ENCODE measurements around the gene PALM3.

The PALM3 gene

DNA sequence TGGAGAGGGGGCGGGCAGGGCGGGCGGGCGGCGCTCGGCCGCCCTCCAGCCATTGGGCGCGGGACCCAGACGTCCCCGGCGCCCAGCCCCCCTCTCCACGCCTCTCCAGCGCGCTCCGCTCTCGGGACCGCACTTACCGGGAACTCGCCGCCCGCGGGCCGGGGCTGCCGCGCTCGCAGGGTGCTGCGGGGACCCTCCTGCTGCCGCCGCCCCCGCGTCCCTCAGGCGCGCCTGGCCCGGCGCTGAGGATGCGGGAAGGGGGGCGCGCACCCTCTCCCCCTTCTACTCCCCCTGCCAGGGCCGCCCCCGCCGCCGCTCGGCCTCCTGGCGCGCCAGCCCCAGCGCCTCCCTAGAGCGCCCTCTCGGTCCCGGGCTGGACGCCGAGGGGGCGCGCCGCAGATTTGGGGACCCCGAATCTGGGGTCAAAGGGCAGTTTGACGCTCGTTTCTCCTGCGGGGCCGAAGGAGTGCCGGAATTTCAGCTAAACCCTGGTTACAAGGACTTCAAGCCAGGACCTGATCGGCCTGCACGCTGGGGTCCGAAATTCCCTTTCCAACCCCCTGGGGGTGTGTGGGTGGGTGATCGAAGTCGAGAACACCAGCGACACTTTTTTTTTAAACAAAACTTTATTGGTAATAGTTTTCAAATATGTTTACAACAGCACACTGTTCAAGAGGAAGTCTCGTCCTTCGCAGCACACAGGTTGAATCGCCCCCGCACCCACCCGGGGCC lies 29.4 kb upstream of the PALM3 start:
- Histone ChIP-seq H2AFZ (ENCODE audit: low read length) (no peak overlapping the region), H3K9ac (ENCODE audit: low read length) (peak overlapping the region; percentile 99), H3K79me2 (ENCODE audit: insufficient read depth, low read length) (no peaks in the 10 kb centered on the region), H3K9me3 (ENCODE audit: low read length) (peaks cover 7% of the 10 kb centered on the region), H3K36me3 (ENCODE audit: insufficient read depth, low read length) (peaks cover 26% of the 10 kb centered on the region), H3K4me3 (ENCODE audit: low read depth, low read length, poor library complexity, severe bottlenecking) (peak overlapping the region; percentile 95), H3K27me3 (ENCODE audit: insufficient read depth, low read length) (no peaks in the 10 kb centered on the region), H3K4me2 (ENCODE audit: low read length) (peak overlapping the region; percentile 99), H3K27ac (ENCODE audit: low read depth, low read length, poor library complexity, severe bottlenecking) (peak overlapping the region; percentile 89), H3F3A (ENCODE audit: insufficient read depth, low read length) (no peaks in the 10 kb centered on the region), H4K20me1 (ENCODE audit: insufficient read depth, low read length) (no peaks in the 10 kb centered on the region), H3K4me1 (ENCODE audit: insufficient read depth, low read length, severe bottlenecking) (peaks cover 18% of the 10 kb centered on the region), H3K9me2 (ENCODE audit: low read depth, low read length) (no peaks in the 10 kb centered on the region)
- TF ChIP-seq EZH2 (IDR thresholded peaks at IDR 0.05; ENCODE audit: borderline replicate concordance, low read length) = no peak
- TF ChIP-seq, protein P1, sequence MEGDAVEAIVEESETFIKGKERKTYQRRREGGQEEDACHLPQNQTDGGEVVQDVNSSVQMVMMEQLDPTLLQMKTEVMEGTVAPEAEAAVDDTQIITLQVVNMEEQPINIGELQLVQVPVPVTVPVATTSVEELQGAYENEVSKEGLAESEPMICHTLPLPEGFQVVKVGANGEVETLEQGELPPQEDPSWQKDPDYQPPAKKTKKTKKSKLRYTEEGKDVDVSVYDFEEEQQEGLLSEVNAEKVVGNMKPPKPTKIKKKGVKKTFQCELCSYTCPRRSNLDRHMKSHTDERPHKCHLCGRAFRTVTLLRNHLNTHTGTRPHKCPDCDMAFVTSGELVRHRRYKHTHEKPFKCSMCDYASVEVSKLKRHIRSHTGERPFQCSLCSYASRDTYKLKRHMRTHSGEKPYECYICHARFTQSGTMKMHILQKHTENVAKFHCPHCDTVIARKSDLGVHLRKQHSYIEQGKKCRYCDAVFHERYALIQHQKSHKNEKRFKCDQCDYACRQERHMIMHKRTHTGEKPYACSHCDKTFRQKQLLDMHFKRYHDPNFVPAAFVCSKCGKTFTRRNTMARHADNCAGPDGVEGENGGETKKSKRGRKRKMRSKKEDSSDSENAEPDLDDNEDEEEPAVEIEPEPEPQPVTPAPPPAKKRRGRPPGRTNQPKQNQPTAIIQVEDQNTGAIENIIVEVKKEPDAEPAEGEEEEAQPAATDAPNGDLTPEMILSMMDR (IDR thresholded peaks at IDR 0.05; ENCODE audit: low read length) = peak; percentile 56

DNA sequence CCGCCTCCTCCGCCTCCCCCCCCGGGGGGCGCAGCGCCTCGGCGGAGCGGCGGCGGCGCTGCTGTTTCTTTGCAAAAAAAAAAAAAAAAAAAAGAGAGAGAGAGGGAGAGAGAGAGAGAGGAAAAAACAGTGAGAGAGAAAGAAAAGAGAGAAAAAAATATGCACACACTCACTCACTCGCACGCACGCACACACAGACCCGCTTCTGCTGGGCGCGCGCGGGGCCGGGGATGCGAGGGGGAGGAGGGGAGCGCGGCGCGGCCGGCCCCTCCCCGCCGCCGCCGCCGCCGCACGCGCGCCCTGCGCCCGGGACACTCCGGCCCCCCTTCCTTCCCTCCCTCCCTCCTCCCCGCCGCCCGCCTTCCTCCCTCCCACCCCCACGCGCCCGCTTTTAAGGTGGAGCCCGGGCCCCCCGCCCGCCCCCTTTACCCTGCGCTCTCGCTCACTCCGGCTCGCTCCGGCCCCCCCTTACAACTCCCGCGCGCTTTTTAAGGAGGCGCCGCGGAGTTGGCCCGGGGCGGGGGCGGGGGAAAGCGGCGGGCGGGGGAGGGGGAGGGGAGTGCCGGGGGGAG lies 28.7 kb upstream of the PALM3 start, which contains the start of gene SAMD1:
SAMD1 (minus strand) TSS at position 243 of the 572 bp plus-strand sequence.
- no peak within 1 kb of the TSS for H2AFZ ChIP-seq (ENCODE audit: low read length)
- no peak for TF ChIP-seq EZH2 (IDR thresholded peaks at IDR 0.05; ENCODE audit: borderline replicate concordance, low read length)
- TF ChIP-seq, protein P1 (IDR thresholded peaks at IDR 0.05; ENCODE audit: low read length) = peak; percentile 12; the same call in 1 of the 2 replicates
- no peaks in the 10 kb centered on the region for H3K79me2 ChIP-seq (ENCODE audit: insufficient read depth, low read length)
- H3K4me2 ChIP-seq (ENCODE audit: low read length) = peak within 1 kb of the TSS; percentile 99
- H3K27me3 ChIP-seq (ENCODE audit: insufficient read depth, low read length) = no peaks in the 10 kb centered on the region
- peak within 1 kb of the TSS; percentile 89 for H3K27ac ChIP-seq (ENCODE audit: low read depth, low read length, poor library complexity, severe bottlenecking)
- H4K20me1 ChIP-seq (ENCODE audit: insufficient read depth, low read length) = no peaks in the 10 kb centered on the region
- H3K4me1 ChIP-seq (ENCODE audit: insufficient read depth, low read length, severe bottlenecking) = peaks cover 18% of the 10 kb centered on the region
- H3K36me3 ChIP-seq (ENCODE audit: insufficient read depth, low read length) = peaks cover 28% of the 10 kb centered on the region
- H3F3A ChIP-seq (ENCODE audit: insufficient read depth, low read length) = no peaks in the 10 kb centered on the region
- peaks cover 7% of the 10 kb centered on the region for H3K9me3 ChIP-seq (ENCODE audit: low read length)
- H3K9me2 ChIP-seq (ENCODE audit: low read depth, low read length) = no peaks in the 10 kb centered on the region
- peak within 1 kb of the TSS; percentile 95 for H3K4me3 ChIP-seq (ENCODE audit: low read depth, low read length, poor library complexity, severe bottlenecking)
- H3K9ac ChIP-seq (ENCODE audit: low read length) = peak within 1 kb of the TSS; percentile 99

DNA sequence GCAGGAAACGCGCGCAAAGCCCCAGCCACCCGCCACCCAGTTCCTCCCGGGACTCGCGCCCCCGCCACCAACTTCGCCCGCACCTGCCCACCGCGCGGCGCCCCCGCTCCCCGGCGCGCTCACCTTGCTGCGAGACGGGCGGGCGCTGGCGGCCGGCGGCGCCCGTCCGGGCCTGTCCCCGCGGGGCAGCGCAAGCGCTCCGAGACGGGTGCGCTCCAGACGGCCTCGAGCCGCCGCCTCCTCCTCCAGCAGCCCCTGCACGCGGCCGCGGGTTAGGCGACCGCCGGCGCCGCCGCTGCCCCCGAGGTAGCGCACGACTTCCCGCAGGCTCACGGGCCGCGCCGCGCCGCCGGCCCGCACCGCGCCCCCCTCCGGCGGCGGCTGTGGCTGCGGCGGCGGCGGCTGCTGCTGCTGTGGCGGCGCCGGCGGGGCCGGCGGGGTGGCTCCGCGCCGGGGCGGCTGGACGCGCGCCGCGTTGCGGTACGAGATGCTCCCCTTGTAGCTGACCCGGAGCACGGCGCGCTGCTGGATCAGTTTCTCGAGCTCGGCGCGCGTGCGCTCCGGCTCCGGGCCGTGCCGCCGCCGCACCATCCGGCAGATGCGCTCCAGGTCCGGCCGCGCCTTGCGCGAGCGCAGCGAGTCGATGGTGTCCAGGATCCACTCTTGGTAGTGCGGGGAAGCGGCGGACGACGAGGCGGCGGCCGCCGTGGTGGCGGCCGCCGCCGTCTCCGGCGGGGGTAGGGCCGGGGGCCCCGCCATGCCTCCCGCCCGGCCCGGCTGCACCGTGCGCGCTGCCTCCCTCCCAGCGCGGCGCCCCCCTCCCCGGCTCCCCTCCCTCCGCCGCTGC lies 28.0 kb upstream of the PALM3 start:
- TF ChIP-seq, protein P1 (IDR thresholded peaks at IDR 0.05; ENCODE audit: low read length) = no peak
- no peak for TF ChIP-seq EZH2 (IDR thresholded peaks at IDR 0.05; ENCODE audit: borderline replicate concordance, low read length)
- peak overlapping the region; percentile 73 for H3K4me2 ChIP-seq (ENCODE audit: low read length)
- no peaks in the 10 kb centered on the region for H3K9me2 ChIP-seq (ENCODE audit: low read depth, low read length)
- H3K27ac ChIP-seq (ENCODE audit: low read depth, low read length, poor library complexity, severe bottlenecking) = peak overlapping the region; percentile 78
- H3F3A ChIP-seq (ENCODE audit: insufficient read depth, low read length) = no peaks in the 10 kb centered on the region
- no peak overlapping the region for H2AFZ ChIP-seq (ENCODE audit: low read length)
- H3K79me2 ChIP-seq (ENCODE audit: insufficient read depth, low read length) = no peaks in the 10 kb centered on the region
- peaks cover 18% of the 10 kb centered on the region for H3K4me1 ChIP-seq (ENCODE audit: insufficient read depth, low read length, severe bottlenecking)
- no peaks in the 10 kb centered on the region for H3K27me3 ChIP-seq (ENCODE audit: insufficient read depth, low read length)
- peaks cover 28% of the 10 kb centered on the region for H3K36me3 ChIP-seq (ENCODE audit: insufficient read depth, low read length)
- peak overlapping the region; percentile 71 for H3K4me3 ChIP-seq (ENCODE audit: low read depth, low read length, poor library complexity, severe bottlenecking)
- H4K20me1 ChIP-seq (ENCODE audit: insufficient read depth, low read length) = no peaks in the 10 kb centered on the region
- peaks cover 7% of the 10 kb centered on the region for H3K9me3 ChIP-seq (ENCODE audit: low read length)
- H3K9ac ChIP-seq (ENCODE audit: low read length) = peak overlapping the region; percentile 69

Data from OCI-LY1 (cell line).